GM23338 (cell line): ENCODE data around the gene MIEF2. TPM values are rescaled to one million over a fixed set of nuclear protein-coding genes. Genes with fewer than 3 reads are reported as not detected.

Source experiments
- ATAC-seq: fragments of 200-7000 bp; cut with Tn5 transposase; 3 replicates; pipeline ENCODE4 v1.9.1; 2020
- DNase-seq: peaks from one replicate; pipeline ENCODE4 v3.0.0-alpha.2; 2015; ENCODE audit warnings: low spot score
- H2AFZ ChIP-seq: fragments of 200-600 bp; sonication (generic); 2 replicates; pipeline ENCODE4 v1.8.0; 2016; ENCODE audit warnings: antibody characterized with exemption, mild to moderate bottlenecking, moderate library complexity
- H3F3A ChIP-seq: fragments of 200-600 bp; sonication (generic); replicated peaks from 2 replicates; pipeline ENCODE4 v1.8.0; 2017; ENCODE audit warnings: antibody characterized with exemption, mixed run types, low read depth
- H3K27ac ChIP-seq: fragments of 200-600 bp; sonication (generic); 2 replicates; pipeline ENCODE4 v1.6.1; 2016; ENCODE audit warnings: low read depth
- H3K27me3 ChIP-seq: fragments of 200-600 bp; sonication (generic); 2 replicates; pipeline ENCODE4 v1.8.0; 2016; ENCODE audit warnings: mild to moderate bottlenecking, mixed run types, moderate library complexity; ENCODE audit not compliant: insufficient read depth
- H3K36me3 ChIP-seq: fragments of 200-600 bp; sonication (generic); 2 replicates; pipeline ENCODE4 v1.8.0; 2016; ENCODE audit warnings: mild to moderate bottlenecking; ENCODE audit not compliant: insufficient read depth
- H3K4me1 ChIP-seq: fragments of 200-600 bp; sonication (generic); 2 replicates; pipeline ENCODE4 v1.8.0; 2016; ENCODE audit warnings: mild to moderate bottlenecking, moderate library complexity; ENCODE audit not compliant: insufficient read depth
- H3K4me2 ChIP-seq: fragments of 200-600 bp; sonication (generic); 2 replicates; pipeline ENCODE4 v1.7.1; 2017; ENCODE audit warnings: mixed run types
- H3K4me3 ChIP-seq: fragments of 200-600 bp; sonication (generic); 2 replicates; pipeline ENCODE4 v1.6.1; 2016; ENCODE audit warnings: mixed run types
- H3K79me2 ChIP-seq: fragments of 200-600 bp; sonication (generic); replicated peaks from 2 replicates; pipeline ENCODE4 v1.8.0; 2017; ENCODE audit warnings: mild to moderate bottlenecking; ENCODE audit not compliant: insufficient read depth
- H3K9me2 ChIP-seq: fragments of 200-600 bp; sonication (generic); 2 replicates; pipeline ENCODE4 v1.8.0; 2017; ENCODE audit not compliant: insufficient read depth
- H4K20me1 ChIP-seq: fragments of 200-600 bp; sonication (generic); replicated peaks from 2 replicates; pipeline ENCODE4 v1.8.0; 2017; ENCODE audit warnings: mild to moderate bottlenecking; ENCODE audit not compliant: insufficient read depth
- H3K27ac Mint-ChIP-seq: 2 replicates; pipeline ENCODE4 v1.8.0; 2020; ENCODE audit warnings: inconsistent platforms, mild to moderate bottlenecking, moderate library complexity, mixed read lengths
- H3K27me3 Mint-ChIP-seq: 3 replicates; pipeline ENCODE4 v1.8.0; 2022; ENCODE audit warnings: low read depth, mild to moderate bottlenecking, moderate library complexity, mixed read lengths, inconsistent platforms; ENCODE audit not compliant: insufficient read depth, poor library complexity
- H3K36me3 Mint-ChIP-seq: 3 replicates; pipeline ENCODE4 v1.8.0; 2021; ENCODE audit warnings: low read depth, mild to moderate bottlenecking, inconsistent platforms, moderate library complexity, mixed read lengths
- H3K4me1 Mint-ChIP-seq: 3 replicates; pipeline ENCODE4 v1.8.0; 2020; ENCODE audit warnings: mild to moderate bottlenecking, inconsistent platforms, mixed read lengths
- H3K4me3 Mint-ChIP-seq: 3 replicates; pipeline ENCODE4 v1.8.0; 2021; ENCODE audit warnings: moderate library complexity, mild to moderate bottlenecking, inconsistent platforms, mixed read lengths
- H3K9me3 Mint-ChIP-seq: 3 replicates; pipeline ENCODE4 v1.8.0; 2020; ENCODE audit warnings: moderate library complexity, mild to moderate bottlenecking, inconsistent platforms, mixed read lengths
- CREB1 ChIP-seq: fragments of 250-450 bp; sonication (Bioruptor Pico); IDR thresholded peaks from 2 replicates; pipeline ENCODE4 v1.5.0; 2020; ENCODE audit warnings: low read depth, mild to moderate bottlenecking, moderate library complexity
- ETS1 ChIP-seq: IDR thresholded peaks from 2 replicates; pipeline ENCODE4 v1.6.1; 2016; ENCODE audit warnings: antibody characterized with exemption
- EZH2phosphoT487 ChIP-seq: fragments of 200-600 bp; sonication (generic); IDR thresholded peaks from one replicate; pipeline ENCODE4 v1.8.1; 2018; ENCODE audit warnings: antibody characterized with exemption; ENCODE audit not compliant: unreplicated experiment
- NANOG ChIP-seq: IDR thresholded peaks from 2 replicates; pipeline ENCODE4 v1.6.1; 2016; ENCODE audit warnings: antibody characterized with exemption, borderline replicate concordance
- REST ChIP-seq: IDR thresholded peaks from one replicate; pipeline ENCODE4 v1.6.1; 2018; ENCODE audit warnings: antibody characterized with exemption; ENCODE audit not compliant: unreplicated experiment
- STAT1 ChIP-seq: IDR thresholded peaks from one replicate; pipeline ENCODE4 v1.6.1; 2016; ENCODE audit warnings: antibody characterized with exemption; ENCODE audit not compliant: unreplicated experiment
- ZNF114 ChIP-seq: fragments of 250-450 bp; sonication (Bioruptor Pico); IDR thresholded peaks from 2 replicates; pipeline ENCODE4 v1.5.0; 2020; ENCODE audit warnings: mild to moderate bottlenecking, moderate library complexity
- ZNF331 ChIP-seq: fragments of 250-450 bp; sonication (Bioruptor Pico); IDR thresholded peaks from 2 replicates; pipeline ENCODE4 v1.5.0; 2020; ENCODE audit warnings: low read depth, mild to moderate bottlenecking, moderate library complexity
- ZNF462 ChIP-seq: fragments of 250-450 bp; sonication (Bioruptor Pico); IDR thresholded peaks from 2 replicates; pipeline ENCODE4 v1.5.0; 2020; ENCODE audit warnings: mild to moderate bottlenecking, moderate library complexity
- polyA plus RNA-seq: library from polyadenylated mRNA; unstranded; fragments of >200 nt; fragmentation: Nextera tagmentation; extraction: Ambion mirVana; gene quantifications from 2 replicates; pipeline ENCODE4 v1.2.1, GENCODE V29; 2016
- total RNA-seq: library from RNA; depleted of rRNA; stranded (reverse); fragments of >200 nt; shearing (Covaris generic); gene quantifications from 2 replicates; pipeline ENCODE4 v1.2.3, GENCODE V29; 2014

The MIEF2 gene
- total and polyA plus RNA-seq, 2 experiments from 2014 or later = 8.2 to 26.5 TPM

GRCh38 chr17:18277076-18277475, 16.6 kb downstream of the MIEF2 start:
- ATAC-seq (no peak), DNase-seq (no peak)
- H3K36me3 Mint-ChIP-seq = peaks cover 60% of the 10 kb centered on the region
- no peak overlapping the region for H3K4me3 Mint-ChIP-seq
- Histone ChIP-seq H2AFZ (no peak overlapping the region), H3K79me2 (no peaks in the 10 kb centered on the region), H3F3A (0 out of 2 replicates have a peak, but pooled peaks cover 10% of the 10 kb centered on the region), H3K4me3 (no peak overlapping the region), H3K27ac (no peak overlapping the region), H3K36me3 (peaks cover 51% of the 10 kb centered on the region), H4K20me1 (no peaks in the 10 kb centered on the region; the same call in 1 of the 2 replicates), H3K4me1 (no peaks in the 10 kb centered on the region), H3K9me2 (no peaks in the 10 kb centered on the region), H3K4me2 (no peak overlapping the region), H3K27me3 (no peaks in the 10 kb centered on the region)
- no peaks in the 10 kb centered on the region for H3K9me3 Mint-ChIP-seq
- H3K4me1 Mint-ChIP-seq = no peaks in the 10 kb centered on the region
- H3K27ac Mint-ChIP-seq = no peak overlapping the region
- TF ChIP-seq STAT1 = no peak
- no peak for TF ChIP-seq ZNF331 (CRISPR knock-in tag)
- no peak for TF ChIP-seq EZH2phosphoT487
- no peak for TF ChIP-seq NANOG
- H3K27me3 Mint-ChIP-seq = peaks cover 8% of the 10 kb centered on the region

GRCh38 chr17:18278867-18279266, 18.4 kb downstream of the MIEF2 start:
- Histone ChIP-seq H3F3A (0 out of 2 replicates have a peak, but pooled peaks cover 4% of the 10 kb centered on the region), H3K79me2 (no peaks in the 10 kb centered on the region), H2AFZ (no peak overlapping the region), H3K9me2 (no peaks in the 10 kb centered on the region), H3K4me2 (no peak overlapping the region), H3K4me3 (no peak overlapping the region), H3K4me1 (no peaks in the 10 kb centered on the region), H3K27ac (no peak overlapping the region), H3K27me3 (no peaks in the 10 kb centered on the region), H3K36me3 (peaks cover 43% of the 10 kb centered on the region), H4K20me1 (no peaks in the 10 kb centered on the region; the same call in 1 of the 2 replicates)
- ATAC-seq (no peak), DNase-seq (no peak)
- H3K9me3 Mint-ChIP-seq = no peaks in the 10 kb centered on the region
- H3K36me3 Mint-ChIP-seq = peaks cover 71% of the 10 kb centered on the region
- H3K27ac Mint-ChIP-seq = no peak overlapping the region
- no peak overlapping the region for H3K4me3 Mint-ChIP-seq
- H3K4me1 Mint-ChIP-seq = no peaks in the 10 kb centered on the region
- H3K27me3 Mint-ChIP-seq = peaks cover 8% of the 10 kb centered on the region
- TF ChIP-seq EZH2phosphoT487 = no peak
- TF ChIP-seq NANOG = no peak
- no peak for TF ChIP-seq REST
- no peak for TF ChIP-seq STAT1
- TF ChIP-seq ETS1 = no peak
- TF ChIP-seq CREB1 (CRISPR knock-in tag) = no peak
- no peak for TF ChIP-seq ZNF114
- TF ChIP-seq ZNF462 (CRISPR knock-in tag) = no peak
